Osteoblast (primary cell): Measurements from ENCODE around the gene TRIM47. TPM values are rescaled to one million over a fixed set of nuclear protein-coding genes. Genes with fewer than 3 reads are reported as not detected.

Experiments
- DNase-seq: peaks from one replicate; pipeline ENCODE4 v3.0.0; 2011; ENCODE audit warnings: low spot score, mixed read lengths; ENCODE audit not compliant: insufficient read length; ENCODE audit errors: missing footprints
- H2AFZ ChIP-seq: 2 replicates; pipeline ENCODE4 v1.6.0; 2011; ENCODE audit warnings: mild to moderate bottlenecking, low read length
- H3K27ac ChIP-seq: 2 replicates; pipeline ENCODE4 v1.5.1; 2011; ENCODE audit warnings: mild to moderate bottlenecking, low read depth, low read length, moderate library complexity
- H3K27me3 ChIP-seq: 2 replicates; pipeline ENCODE4 v1.6.0; 2012; ENCODE audit warnings: mild to moderate bottlenecking, control low read depth, inconsistent platforms, low read length, moderate library complexity; ENCODE audit not compliant: insufficient read depth
- H3K36me3 ChIP-seq: 2 replicates; pipeline ENCODE4 v1.5.1; 2011; ENCODE audit warnings: mild to moderate bottlenecking, low read length, control low read depth, moderate library complexity; ENCODE audit not compliant: insufficient read depth
- H3K4me1 ChIP-seq: 2 replicates; pipeline ENCODE4 v1.5.1; 2011; ENCODE audit warnings: mild to moderate bottlenecking, low read length, control low read depth, moderate library complexity; ENCODE audit not compliant: insufficient read depth
- H3K4me2 ChIP-seq: 2 replicates; pipeline ENCODE4 v1.6.0; 2011; ENCODE audit warnings: mild to moderate bottlenecking, low read length; ENCODE audit not compliant: insufficient read depth
- H3K4me3 ChIP-seq: fragments of 200-600 bp; sonication (generic); 3 replicates; pipeline ENCODE4 v1.5.1; 2012; ENCODE audit warnings: mild to moderate bottlenecking, low read length, inconsistent platforms; ENCODE audit not compliant: insufficient read depth
- H3K79me2 ChIP-seq: 2 replicates; pipeline ENCODE4 v1.6.0; 2012; ENCODE audit warnings: mild to moderate bottlenecking, low read length, control low read depth, inconsistent platforms; ENCODE audit not compliant: insufficient read depth
- H3K9me3 ChIP-seq: 2 replicates; pipeline ENCODE4 v1.5.1; 2011; ENCODE audit warnings: low read depth, low read length, control low read depth
- H4K20me1 ChIP-seq: 2 replicates; pipeline ENCODE4 v1.6.0; 2012; ENCODE audit warnings: mild to moderate bottlenecking, low read length, control low read depth; ENCODE audit not compliant: insufficient read depth
- total RNA-seq: library from RNA; depleted of rRNA; stranded (reverse); fragments of >200 nt; gene quantifications from 2 replicates; pipeline ENCODE4 v1.2.3, GENCODE V29; 2012
- TF ChIP-seq, protein P1 (sequence below): IDR thresholded peaks from 2 replicates; pipeline ENCODE4 v1.5.1; 2011; ENCODE audit warnings: mild to moderate bottlenecking, low read depth, low read length, moderate library complexity; ENCODE audit errors: extremely low read depth

TRIM47 gene
- total RNA-seq, 1 donor, result 21.7 TPM

GRCh38 chr17:75832652-75833400 lies 45.6 kb downstream of the TRIM47 start:
- no peak overlapping the region for H3K4me2 ChIP-seq
- no peaks in the 10 kb centered on the region for H3K79me2 ChIP-seq
- H3K9me3 ChIP-seq, result no peaks in the 10 kb centered on the region
- no peaks in the 10 kb centered on the region for H3K27me3 ChIP-seq
- no peaks in the 10 kb centered on the region for H4K20me1 ChIP-seq
- TF ChIP-seq, protein P1, sequence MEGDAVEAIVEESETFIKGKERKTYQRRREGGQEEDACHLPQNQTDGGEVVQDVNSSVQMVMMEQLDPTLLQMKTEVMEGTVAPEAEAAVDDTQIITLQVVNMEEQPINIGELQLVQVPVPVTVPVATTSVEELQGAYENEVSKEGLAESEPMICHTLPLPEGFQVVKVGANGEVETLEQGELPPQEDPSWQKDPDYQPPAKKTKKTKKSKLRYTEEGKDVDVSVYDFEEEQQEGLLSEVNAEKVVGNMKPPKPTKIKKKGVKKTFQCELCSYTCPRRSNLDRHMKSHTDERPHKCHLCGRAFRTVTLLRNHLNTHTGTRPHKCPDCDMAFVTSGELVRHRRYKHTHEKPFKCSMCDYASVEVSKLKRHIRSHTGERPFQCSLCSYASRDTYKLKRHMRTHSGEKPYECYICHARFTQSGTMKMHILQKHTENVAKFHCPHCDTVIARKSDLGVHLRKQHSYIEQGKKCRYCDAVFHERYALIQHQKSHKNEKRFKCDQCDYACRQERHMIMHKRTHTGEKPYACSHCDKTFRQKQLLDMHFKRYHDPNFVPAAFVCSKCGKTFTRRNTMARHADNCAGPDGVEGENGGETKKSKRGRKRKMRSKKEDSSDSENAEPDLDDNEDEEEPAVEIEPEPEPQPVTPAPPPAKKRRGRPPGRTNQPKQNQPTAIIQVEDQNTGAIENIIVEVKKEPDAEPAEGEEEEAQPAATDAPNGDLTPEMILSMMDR, result no peak
- H3K4me1 ChIP-seq, result peaks cover 7% of the 10 kb centered on the region
- no peak for DNase-seq
- no peak overlapping the region for H3K4me3 ChIP-seq
- H3K36me3 ChIP-seq, result no peaks in the 10 kb centered on the region
- no peak overlapping the region for H2AFZ ChIP-seq
- peak overlapping the region; percentile 28 for H3K27ac ChIP-seq

- DNase-seq, result peak; percentile 98
- no peaks in the 10 kb centered on the region for H3K36me3 ChIP-seq
- peaks cover 13% of the 10 kb centered on the region for H3K4me1 ChIP-seq
- H3K4me2 ChIP-seq, result no peak overlapping the region
- H3K9me3 ChIP-seq, result no peaks in the 10 kb centered on the region
- H3K4me3 ChIP-seq, result no peak overlapping the region
- H3K27me3 ChIP-seq, result no peaks in the 10 kb centered on the region
- peak overlapping the region; percentile 28 for H3K27ac ChIP-seq
- peak overlapping the region; percentile 36 for H2AFZ ChIP-seq
- H3K79me2 ChIP-seq, result no peaks in the 10 kb centered on the region
- TF ChIP-seq, protein P1, result no peak
- no peaks in the 10 kb centered on the region for H4K20me1 ChIP-seq
Measured at GRCh38 chr17:75832164-75832651, 46.2 kb downstream of the TRIM47 start.

- no peaks in the 10 kb centered on the region for H3K79me2 ChIP-seq
Measured at GRCh38 chr17:75831032-75831571, 47.3 kb downstream of the TRIM47 start.

More at GRCh38 chr17:75831032-75831571, 47.3 kb downstream of the TRIM47 start:
- TF ChIP-seq, protein P1, result no peak
- Histone ChIP-seq H3K36me3 (no peaks in the 10 kb centered on the region), H3K27me3 (no peaks in the 10 kb centered on the region), H2AFZ (no peak overlapping the region), H3K9me3 (no peaks in the 10 kb centered on the region), H3K4me1 (peaks cover 16% of the 10 kb centered on the region), H3K27ac (no peak overlapping the region), H4K20me1 (no peaks in the 10 kb centered on the region), H3K4me3 (no peak overlapping the region), H3K4me2 (no peak overlapping the region)
- DNase-seq, result no peak
